Kidney (tissue), 14 donors: Measurements from ENCODE around the gene SAMD10. TPM values are rescaled to one million over a fixed set of nuclear protein-coding genes. Genes with fewer than 3 reads are reported as not detected.
A peak's percentile ranks its signal among the peaks of the same experiment; 100 is the strongest.

Experiments
- DNase-seq, 5 donors: peaks; one replicate each; pipeline ENCODE4 v3.0.0-alpha.2; 2013 to 2020
- FAIRE-seq: peaks from 2 replicates; lab custom pipeline; 2012; peaks lifted over from hg19 to GRCh38; lab: Jason Lieb, UNC
- H3K27ac ChIP-seq, 2 donors: one replicate each; pipeline ENCODE4 v1.7.0; 2013; ENCODE audit warnings: low read depth in 2 of 2, low read length in 2 of 2, inconsistent platforms in 1 of 2
- H3K27me3 ChIP-seq: one replicate; pipeline ENCODE4 v1.7.1; 2013; ENCODE audit warnings: low read length, inconsistent platforms; ENCODE audit not compliant: control insufficient read depth, insufficient read depth
- H3K36me3 ChIP-seq, 3 donors: one replicate each; pipeline versions ENCODE4 v1.7.0 to v1.7.1; 2013; ENCODE audit warnings: low read length in 3 of 3, control low read depth in 1 of 3, inconsistent platforms in 1 of 3; ENCODE audit not compliant: insufficient read depth in 3 of 3, control insufficient read depth in 2 of 3
- H3K4me1 ChIP-seq, 3 donors: one replicate each; pipeline versions ENCODE4 v1.7.0 to v1.7.1; 2013; ENCODE audit warnings: low read length in 3 of 3, inconsistent platforms in 1 of 3, low read depth in 1 of 3; ENCODE audit not compliant: control insufficient read depth in 2 of 3, insufficient read depth in 2 of 3
- H3K4me3 ChIP-seq, 3 donors: one replicate each; pipeline versions ENCODE4 v1.7.0 to v1.8.1; 2013; ENCODE audit warnings: low read length in 3 of 3, control low read depth in 1 of 3, inconsistent platforms in 1 of 3
- H3K9ac ChIP-seq, 3 donors: one replicate each; pipeline versions ENCODE4 v1.7.0 to v1.7.1; 2013; ENCODE audit warnings: low read length in 3 of 3, control low read depth in 1 of 3, inconsistent platforms in 1 of 3
- H3K9me3 ChIP-seq, 3 donors: one replicate each; pipeline versions ENCODE4 v1.7.0 to v1.7.1; 2013; ENCODE audit warnings: low read length in 3 of 3, control low read depth in 1 of 3, inconsistent platforms in 1 of 3; ENCODE audit not compliant: control insufficient read depth in 2 of 3, insufficient read depth in 1 of 3
- intact Hi-C: fragments of 100-400 bp; cut with DNase I; formaldehyde crosslinking; loops from one replicate; pipeline ENCODE4 v1.11.1; 2022
- polyA plus RNA-seq: library from polyadenylated mRNA; stranded (reverse); fragments of 350-450 nt; fragmentation: Illumina TruSeq; extraction: RNeasy Lipid Tissue Mini Kit (QIAGEN cat#74804); gene quantifications from one replicate; pipeline ENCODE4 v1.2.3, GENCODE V29; 2014; ENCODE audit warnings: low read depth, low replicate concordance; ENCODE audit not compliant: insufficient read depth
- total RNA-seq: library from RNA; stranded (reverse); fragmentation: NEBNext Ultra II Directional; extraction: Animal tissue kit (Norgen Biotek cat#: 25700); gene quantifications from one replicate; pipeline ENCODE4 v1.2.1, GENCODE V29; 2021
- TF ChIP-seq, protein P1 (sequence below): IDR thresholded peaks from 3 replicates; pipeline ENCODE4 v1.5.1; 2012; ENCODE audit warnings: mild to moderate bottlenecking, moderate library complexity, borderline replicate concordance; ENCODE audit not compliant: insufficient read depth; ENCODE audit errors: extremely low read depth
- donor health status: control.
- donor health status: control.
- donor health status: control.
- donor health status: control.
- donor health status: control.
- donor health status: DM: yes; HTN: yes; CAD: no.
- donor health status: Normal renal cell carcinoma (clear cell type).

Gene SAMD10
- total and polyA plus RNA-seq, 2 donors from 2014 or later = 7.9 to 8.5 TPM

DNA sequence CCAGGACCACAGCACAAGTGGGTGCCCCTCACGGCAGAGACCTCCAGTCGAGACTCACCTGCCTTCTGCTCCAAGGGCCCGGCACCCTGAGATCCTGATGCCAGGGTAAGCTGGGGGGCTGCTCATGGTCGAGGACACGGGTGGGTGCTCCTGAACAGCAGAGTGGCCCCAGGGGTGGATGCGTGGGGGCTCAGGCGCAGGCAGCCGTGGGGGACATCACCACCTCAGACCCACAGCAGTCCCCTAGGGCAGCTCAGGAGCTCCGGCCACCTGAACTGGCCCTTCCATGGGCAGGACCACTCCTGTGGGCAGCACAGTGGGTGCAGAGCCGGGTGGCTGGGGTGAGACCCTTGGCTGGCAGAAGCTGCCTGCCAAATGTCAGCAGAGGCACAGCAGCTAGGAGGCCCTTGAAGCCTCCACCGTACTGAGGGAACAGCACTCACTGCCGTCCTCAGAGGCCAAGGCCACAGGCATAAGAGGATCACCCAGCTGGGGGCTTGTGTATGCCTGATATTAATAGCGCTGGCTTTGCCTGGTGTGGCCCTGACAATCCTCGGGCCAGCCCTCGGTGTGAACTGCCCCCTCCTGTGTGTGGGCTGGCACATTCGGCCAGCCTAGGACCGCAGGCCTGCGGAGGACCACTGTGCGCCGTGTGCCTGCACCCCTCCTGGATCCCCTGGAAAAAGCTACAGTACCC lies 28.6 kb downstream of the SAMD10 start:
- Histone ChIP-seq H3K27me3 (no peaks in the 10 kb centered on the region), H3K4me1 (peaks cover 4 to 59% (median 14%) of the 10 kb centered on the region in 3 donors), H3K36me3 (no peaks in the 10 kb centered on the region), H3K4me3 (no peak overlapping the region), H3K9ac (no peak overlapping the region), H3K9me3 (no peaks in the 10 kb centered on the region), H3K27ac (peak overlapping the region; percentile 53 to 57)
- intact Hi-C loops = no loop called here
- TF ChIP-seq, protein P1, sequence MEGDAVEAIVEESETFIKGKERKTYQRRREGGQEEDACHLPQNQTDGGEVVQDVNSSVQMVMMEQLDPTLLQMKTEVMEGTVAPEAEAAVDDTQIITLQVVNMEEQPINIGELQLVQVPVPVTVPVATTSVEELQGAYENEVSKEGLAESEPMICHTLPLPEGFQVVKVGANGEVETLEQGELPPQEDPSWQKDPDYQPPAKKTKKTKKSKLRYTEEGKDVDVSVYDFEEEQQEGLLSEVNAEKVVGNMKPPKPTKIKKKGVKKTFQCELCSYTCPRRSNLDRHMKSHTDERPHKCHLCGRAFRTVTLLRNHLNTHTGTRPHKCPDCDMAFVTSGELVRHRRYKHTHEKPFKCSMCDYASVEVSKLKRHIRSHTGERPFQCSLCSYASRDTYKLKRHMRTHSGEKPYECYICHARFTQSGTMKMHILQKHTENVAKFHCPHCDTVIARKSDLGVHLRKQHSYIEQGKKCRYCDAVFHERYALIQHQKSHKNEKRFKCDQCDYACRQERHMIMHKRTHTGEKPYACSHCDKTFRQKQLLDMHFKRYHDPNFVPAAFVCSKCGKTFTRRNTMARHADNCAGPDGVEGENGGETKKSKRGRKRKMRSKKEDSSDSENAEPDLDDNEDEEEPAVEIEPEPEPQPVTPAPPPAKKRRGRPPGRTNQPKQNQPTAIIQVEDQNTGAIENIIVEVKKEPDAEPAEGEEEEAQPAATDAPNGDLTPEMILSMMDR = no peak
- peak in 1 of 5 donors; percentile 77 for DNase-seq
- no peak for FAIRE-seq

DNA sequence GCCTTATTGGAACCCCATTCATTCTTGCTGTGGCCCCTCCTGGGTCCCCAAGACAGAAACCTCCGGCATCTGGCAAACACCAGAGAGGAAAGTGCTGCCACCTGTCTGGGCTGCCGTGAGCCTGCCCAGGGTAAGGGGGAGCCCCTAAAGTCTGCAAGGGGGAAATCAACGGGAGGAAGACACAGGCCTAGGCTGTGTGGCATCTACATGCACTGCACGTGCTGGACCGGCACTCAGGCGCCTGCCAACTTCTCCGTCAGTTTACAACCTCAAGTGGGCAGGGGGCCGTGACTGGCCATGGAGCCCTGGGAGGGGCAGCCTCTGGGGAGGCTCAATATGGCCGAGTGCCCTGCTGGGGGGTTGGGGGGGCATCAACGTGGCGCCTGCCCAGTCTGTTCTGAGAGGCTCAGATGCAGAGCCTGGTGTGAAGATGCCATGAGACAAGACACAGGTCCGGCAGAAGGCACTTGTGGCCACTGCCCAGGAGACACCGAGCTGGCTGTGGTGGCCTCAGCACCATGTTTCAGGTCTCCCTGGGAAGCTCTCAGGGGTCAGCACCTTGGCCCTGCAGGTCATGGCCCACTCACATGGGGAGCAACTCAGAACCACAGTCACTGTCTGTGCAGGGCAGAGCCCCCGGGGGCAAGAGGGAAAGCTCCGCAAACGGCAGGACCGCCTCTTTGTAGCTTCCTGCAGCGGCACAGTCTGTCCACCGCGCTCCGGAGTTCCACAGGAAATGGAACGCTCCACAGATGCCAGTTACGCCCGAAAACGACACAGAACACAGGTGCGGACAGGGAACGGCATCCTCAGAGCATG lies 31.6 kb downstream of the SAMD10 start:
- Histone ChIP-seq H3K27me3 (no peaks in the 10 kb centered on the region), H3K27ac (peak overlapping the region in 1 of 2 donors; percentile 95), H3K9ac (no peak overlapping the region), H3K4me3 (no peak overlapping the region), H3K36me3 (peaks cover 0 to 17% (median 7%) of the 10 kb centered on the region in 3 donors), H3K4me1 (peaks cover 4 to 43% (median 14%) of the 10 kb centered on the region in 3 donors), H3K9me3 (no peaks in the 10 kb centered on the region)
- intact Hi-C loops = no loop called here
- FAIRE-seq = no peak
- peak in 1 of 5 donors; percentile 82 for DNase-seq
- TF ChIP-seq, protein P1 = no peak

- Histone ChIP-seq H3K9me3 (no peaks in the 10 kb centered on the region), H3K9ac (no peak overlapping the region), H3K27ac (no peak overlapping the region), H3K36me3 (peaks cover 0 to 17% (median 7%) of the 10 kb centered on the region in 3 donors), H3K27me3 (no peaks in the 10 kb centered on the region), H3K4me1 (peaks cover 4 to 37% (median 14%) of the 10 kb centered on the region in 3 donors), H3K4me3 (no peak overlapping the region)
- TF ChIP-seq, protein P1 = no peak
- intact Hi-C loops = no loop called here
- DNase-seq (peak in 1 of 5 donors; percentile 77), FAIRE-seq (no peak)
Observed at GRCh38 chr20:63946986-63947637, 32.3 kb downstream of the SAMD10 start.
